Mucosa of descending colon (tissue), 3 donors: ENCODE data around the gene XAF1. TPM values are rescaled to one million over a fixed set of nuclear protein-coding genes. Genes with fewer than 3 reads are reported as not detected.
"Not testable (repeated sequence)": the region's sequence is repeated elsewhere in the genome, so short reads cannot be mapped to it uniquely, and the experiment has no call there.

Experiments used
- ATAC-seq: fragments of 200-7000 bp; cut with Tn5 transposase; one replicate; pipeline ENCODE4 v1.9.1; 2020; ENCODE audit warnings: mild to moderate bottlenecking, moderate library complexity
- DNase-seq, 3 donors: peaks; one replicate each; pipeline ENCODE4 v3.0.0-alpha.2; 2020
- H3K36me3 ChIP-seq: fragments of 200-600 bp; one replicate; pipeline ENCODE4 v1.8.0; 2021; ENCODE audit warnings: low read depth, mild to moderate bottlenecking
- H3K4me1 ChIP-seq: fragments of 200-600 bp; one replicate; pipeline ENCODE4 v1.8.0; 2021; ENCODE audit warnings: low read depth, mild to moderate bottlenecking
- H3K4me3 ChIP-seq: fragments of 200-600 bp; one replicate; pipeline ENCODE4 v1.8.0; 2021; ENCODE audit warnings: mild to moderate bottlenecking
- H3K9me3 ChIP-seq: fragments of 200-600 bp; one replicate; pipeline ENCODE4 v1.8.0; 2021; ENCODE audit warnings: mild to moderate bottlenecking
- CTCF ChIP-seq: fragments of 200-600 bp; IDR thresholded peaks from one replicate; pipeline ENCODE4 v1.8.0; 2022; ENCODE audit warnings: antibody characterized with exemption, mild to moderate bottlenecking
- intact Hi-C, 2 donors: fragments of 100-400 bp; cut with DNase I in 1 of 2; cut with micrococcal nuclease in 1 of 2; formaldehyde crosslinking; loops; one replicate each; pipeline versions ENCODE4 v1.11.0 to v1.11.1; 2022; cut with DNase I, micrococcal nuclease
- total RNA-seq, 3 donors: library from RNA; stranded (reverse); fragmentation: NEBNext Ultra II Directional in 2 of 3; extraction: Animal tissue kit (Norgen Biotek cat#: 25700) in 2 of 3; gene quantifications; one replicate each; pipeline versions ENCODE4 v1.2.1 to v1.2.4, GENCODE V29; 2021 to 2023
- donor health status: DM: no; HTN: no; CAD: no; lungs with moderate emphysema.
- donor health status: DM: no; HTN: no; CAD: no.
- donor health status: DM: no; HTN: yes; CAD: no.

The XAF1 gene
- total RNA-seq, 3 donors from 2014 or later: 15.7 to 37.4 (median 25.4) TPM

GRCh38 chr17:6815775-6816174 is 59.9 kb downstream of the XAF1 start:
- intact Hi-C loops: no loop called here

DNA sequence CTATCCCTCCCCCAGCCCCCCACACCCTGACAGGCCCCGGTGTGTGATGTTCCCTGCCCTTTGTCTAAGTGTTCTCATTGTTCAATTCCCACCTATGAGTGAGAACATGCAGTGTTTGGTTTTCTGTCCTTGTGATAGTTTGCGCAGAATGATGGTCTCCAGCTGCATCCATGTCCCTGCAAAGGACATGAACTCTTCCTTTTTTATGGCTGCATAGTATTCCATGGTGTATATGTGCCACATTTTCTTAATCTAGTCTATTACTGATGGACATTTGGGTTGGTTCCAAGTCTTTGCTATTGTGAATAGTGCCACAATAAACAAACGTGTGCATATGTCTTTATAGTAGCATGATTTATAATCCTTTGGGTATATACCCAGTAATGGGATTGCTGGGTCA is 60.5 kb downstream of the XAF1 start:
- H3K4me3 ChIP-seq, ATAC-seq, H3K9me3 ChIP-seq, DNase-seq, intact Hi-C loops, H3K4me1 ChIP-seq, H3K36me3 ChIP-seq: not testable (repeated sequence)

More at GRCh38 chr17:6815775-6816174, 59.9 kb downstream of the XAF1 start:
- H3K4me1 ChIP-seq: no peaks in the 10 kb centered on the region
- H3K4me3 ChIP-seq: no peak overlapping the region
- ATAC-seq (no peak), DNase-seq (no peak)
- no peaks in the 10 kb centered on the region for H3K36me3 ChIP-seq
- H3K9me3 ChIP-seq: no peaks in the 10 kb centered on the region
- TF ChIP-seq CTCF: no peak

DNA sequence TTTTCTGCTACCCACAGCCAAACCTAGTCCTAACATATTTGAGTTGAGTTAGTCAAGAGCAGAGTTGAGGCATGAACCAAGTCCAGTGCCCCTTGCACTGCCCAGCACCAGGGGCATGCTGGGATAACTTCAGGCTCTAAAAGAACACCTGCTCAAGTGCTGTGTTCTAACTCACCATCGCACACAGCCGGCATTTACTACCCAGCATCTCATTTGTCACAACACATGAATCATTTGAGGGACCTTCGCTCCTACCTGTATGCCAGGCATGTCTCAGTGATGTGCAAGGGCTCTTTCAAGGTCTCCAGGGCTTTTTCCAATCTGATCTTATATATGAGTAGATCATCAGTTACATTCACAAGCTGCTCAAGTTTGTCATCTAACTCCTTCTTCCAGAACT is 63.1 kb downstream of the XAF1 start:
- ATAC-seq: no peak
- Histone ChIP-seq H3K9me3 (no peaks in the 10 kb centered on the region), H3K4me3 (no peak overlapping the region)

DNA sequence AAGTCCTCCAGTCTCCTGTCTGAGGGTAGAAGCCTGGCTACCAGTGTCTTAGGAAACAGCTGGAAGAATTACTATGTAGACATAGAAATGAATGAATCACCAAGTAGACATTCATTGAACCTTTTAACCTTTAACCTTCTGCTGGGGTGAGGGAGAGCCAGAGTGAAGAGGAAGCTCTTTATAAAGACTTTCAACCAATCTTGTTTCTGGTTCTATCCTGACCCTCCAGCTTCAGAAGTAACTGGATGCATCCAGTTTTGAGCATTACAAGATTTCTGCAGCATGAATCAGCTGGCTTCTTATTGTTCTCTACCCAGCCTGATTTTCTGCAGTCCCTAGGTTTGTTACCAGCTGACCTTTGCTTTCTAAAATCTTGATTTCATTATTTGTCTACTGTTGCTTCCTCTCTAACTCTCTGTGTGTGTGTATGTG is 67.2 kb downstream of the XAF1 start:
- DNase-seq (no peak), ATAC-seq (no peak)
- H3K4me3 ChIP-seq: no peak overlapping the region
- H3K36me3 ChIP-seq: no peaks in the 10 kb centered on the region
- intact Hi-C loops: no loop called here
- no peaks in the 10 kb centered on the region for H3K9me3 ChIP-seq
- no peaks in the 10 kb centered on the region for H3K4me1 ChIP-seq
- TF ChIP-seq CTCF: no peak

More for the DNA sequence above, 63.1 kb downstream of the XAF1 start:
- TF ChIP-seq CTCF: no peak
- H3K36me3 ChIP-seq: no peaks in the 10 kb centered on the region
- no peak for DNase-seq
- intact Hi-C loops: no loop called here
- H3K4me1 ChIP-seq: no peaks in the 10 kb centered on the region

Other genes with a start within 250 kb of the XAF1 start
- gene PITPNM3, start 199.5 kb upstream of the XAF1 start, total RNA-seq: 10 to 100 TPM; 12.2 to 15.9 (median 15.6) TPM
- gene KIAA0753, start 115.3 kb upstream of the XAF1 start, total RNA-seq: 10 to 100 TPM; 15.5 to 22.8 (median 18.6) TPM
- 100 to 1,000 TPM in 2 of 3 donors, 10 to 100 TPM in 1; 52.2 to 115 (median 106) TPM for gene TXNDC17, start 115.0 kb upstream of the XAF1 start, total RNA-seq
- gene MED31, start 104.4 kb upstream of the XAF1 start, total RNA-seq: 10 to 100 TPM; 12.1 to 13.5 (median 12.6) TPM
- 1 to 10 TPM; 2.2 to 2.7 (median 2.3) TPM for gene C17orf100, start 104.3 kb upstream of the XAF1 start, total RNA-seq
- not detected for gene SLC13A5, start 42.7 kb upstream of the XAF1 start, total RNA-seq
- gene FBXO39, start 20.2 kb downstream of the XAF1 start, total RNA-seq: under 1 TPM in 1 of 3 donors, not detected in 2; 0.16 TPM
- not detected for gene TEKT1, start 75.7 kb downstream of the XAF1 start, total RNA-seq
- under 1 TPM in 2 of 3 donors, not detected in 1; 0.25 to 0.26 TPM for gene ALOX12, start 240.0 kb downstream of the XAF1 start, total RNA-seq